Sigmoid colon (tissue), 7 donors: ENCODE data around the gene CACNA2D3. TPM values are rescaled to one million over a fixed set of nuclear protein-coding genes. Genes with fewer than 3 reads are reported as not detected.

Experiments used
- DNase-seq: peaks from one replicate; pipeline ENCODE4 v3.0.0-alpha.2; 2019
- H3K27ac ChIP-seq, 4 donors: fragments of 200-600 bp; sonication (generic); one replicate each; pipeline ENCODE4 v1.5.1; 2016 to 2019; ENCODE audit warnings: mild to moderate bottlenecking in 1 of 4
- H3K27me3 ChIP-seq, 3 donors: fragments of 200-600 bp; sonication (generic); one replicate each; pipeline ENCODE4 v1.5.1; 2019; ENCODE audit warnings: mild to moderate bottlenecking in 1 of 3
- H3K36me3 ChIP-seq, 4 donors: fragments of 200-600 bp; sonication (generic); one replicate each; pipeline ENCODE4 v1.5.1; 2016 to 2019
- H3K4me1 ChIP-seq, 4 donors: fragments of 200-600 bp; sonication (generic); one replicate each; pipeline ENCODE4 v1.5.1; 2017 to 2019
- H3K4me3 ChIP-seq, 4 donors: fragments of 200-600 bp; sonication (generic); one replicate each; pipeline ENCODE4 v1.5.1; 2017 to 2019; ENCODE audit warnings: mild to moderate bottlenecking in 2 of 4, moderate library complexity in 1 of 4
- H3K9me3 ChIP-seq, 4 donors: fragments of 200-600 bp in 3 of 4; sonication (generic) in 3 of 4; one replicate each; pipeline versions ENCODE4 v1.5.1 to v1.6.1; 2013 to 2019
- CTCF ChIP-seq, 4 experiments: fragments of 450-650 bp in 3 of 4; fragments of 200-600 bp in 1 of 4; IDR thresholded peaks; one replicate each; pipeline ENCODE4 v1.5.1; 2016 to 2019; ENCODE audit warnings: antibody characterized with exemption in 4 of 4, mild to moderate bottlenecking in 3 of 4, moderate library complexity in 2 of 4
- EP300 ChIP-seq, 4 donors: sonication (generic); formaldehyde crosslinking; IDR thresholded peaks; one replicate each; pipeline ENCODE4 v1.6.1; 2017; ENCODE audit warnings: antibody characterized with exemption in 4 of 4
- POLR2A ChIP-seq, 2 donors: fragments of 450-650 bp; IDR thresholded peaks; one replicate each; pipeline ENCODE4 v1.6.1; 2016; ENCODE audit warnings: antibody characterized with exemption in 2 of 2, mild to moderate bottlenecking in 2 of 2, moderate library complexity in 2 of 2
- POLR2AphosphoS5 ChIP-seq, 4 donors: sonication (generic); formaldehyde crosslinking; IDR thresholded peaks; one replicate each; pipeline ENCODE4 v1.6.1; 2017; ENCODE audit warnings: antibody characterized with exemption in 4 of 4
- WGBS, 2 donors: extraction: QIAGEN DNeasy Blood & Tissue Kit; methylation state at CpG; one replicate each; pipeline ENCODE4 v1.1.7; 2013; 5-methylcytosine and 5-hydroxymethylcytosine counted together
- intact Hi-C: fragments of 100-400 bp; cut with DNase I; formaldehyde crosslinking; loops from one replicate; pipeline ENCODE4 v1.15.1; 2023
- polyA plus RNA-seq, 3 donors: library from polyadenylated mRNA; stranded (reverse); fragments of 200-250 nt; gene quantifications; one replicate each; pipeline ENCODE4 v1.2.3, GENCODE V29; 2013
- total RNA-seq, 4 donors: library from RNA; depleted of rRNA; stranded (reverse); fragments of >200 nt; gene quantifications; one replicate each; pipeline ENCODE4 v1.1.0, GENCODE V29; 2016
- donor health status: healthy with polysubstance abuse.
- donor health status: Bipolar disorder and iron deficiency.
- donor health status: healthy.

CACNA2D3 gene
- total and polyA plus RNA-seq, 7 donors, result 0.32 to 10.2 (median 4.8) TPM; not detected in 1

- Histone ChIP-seq H3K27me3 (no peaks in the 10 kb centered on the region), H3K27ac (no peak overlapping the region), H3K9me3 (no peaks in the 10 kb centered on the region), H3K4me3 (no peak overlapping the region), H3K4me1 (peaks cover 0 to 10% (median 0%) of the 10 kb centered on the region in 4 donors), H3K36me3 (no peaks in the 10 kb centered on the region)
- WGBS, 2 donors, result 71 to 83% methylated on average over 8 of the region's 8 CpGs
- TF ChIP-seq POLR2A (IDR thresholded peaks at IDR 0.05), result no peak
- no peak for TF ChIP-seq EP300 (IDR thresholded peaks at IDR 0.05)
- TF ChIP-seq POLR2AphosphoS5 (IDR thresholded peaks at IDR 0.05), result no peak
- no peak for TF ChIP-seq CTCF (IDR thresholded peaks at IDR 0.05)
- DNase-seq, result no peak
- intact Hi-C loops, result no loop called here
Observed at GRCh38 chr3:54836871-54837270, 714.5 kb downstream of the CACNA2D3 start.

GRCh38 chr3:54837964-54838363 lies 715.6 kb downstream of the CACNA2D3 start:
- Histone ChIP-seq H3K4me1 (peaks cover 0 to 10% (median 0%) of the 10 kb centered on the region in 4 donors), H3K27me3 (no peaks in the 10 kb centered on the region), H3K27ac (no peak overlapping the region), H3K36me3 (no peaks in the 10 kb centered on the region), H3K9me3 (no peaks in the 10 kb centered on the region), H3K4me3 (no peak overlapping the region)
- TF ChIP-seq EP300 (IDR thresholded peaks at IDR 0.05) (no peak), CTCF (IDR thresholded peaks at IDR 0.05) (no peak), POLR2AphosphoS5 (IDR thresholded peaks at IDR 0.05) (no peak), POLR2A (IDR thresholded peaks at IDR 0.05) (no peak)
- no peak for DNase-seq
- intact Hi-C loops, result no loop called here
- 32 to 61% methylated on average over 2 of the region's 2 CpGs for WGBS, 2 donors

GRCh38 chr3:54841471-54841870 lies 719.1 kb downstream of the CACNA2D3 start:
- Histone ChIP-seq H3K36me3 (no peaks in the 10 kb centered on the region), H3K4me3 (no peak overlapping the region), H3K4me1 (peaks cover 0 to 17% (median 5%) of the 10 kb centered on the region in 4 donors), H3K9me3 (no peaks in the 10 kb centered on the region), H3K27ac (no peak overlapping the region), H3K27me3 (no peaks in the 10 kb centered on the region)
- intact Hi-C loops, result no loop called here
- TF ChIP-seq POLR2A (IDR thresholded peaks at IDR 0.05) (no peak), EP300 (IDR thresholded peaks at IDR 0.05) (no peak), CTCF (IDR thresholded peaks at IDR 0.05) (no peak), POLR2AphosphoS5 (IDR thresholded peaks at IDR 0.05) (no peak)
- DNase-seq, result no peak
- 72 to 83% methylated on average over 4 of the region's 4 CpGs for WGBS, 2 donors

GRCh38 chr3:54843352-54843751 lies 721.0 kb downstream of the CACNA2D3 start:
- no peak for DNase-seq
- intact Hi-C loops, result no loop called here
- Histone ChIP-seq H3K9me3 (no peaks in the 10 kb centered on the region), H3K4me3 (no peak overlapping the region), H3K36me3 (no peaks in the 10 kb centered on the region), H3K27me3 (no peaks in the 10 kb centered on the region), H3K27ac (no peak overlapping the region), H3K4me1 (peaks cover 0 to 10% (median 5%) of the 10 kb centered on the region in 4 donors)
- 51 to 78% methylated on average over 2 of the region's 2 CpGs for WGBS, 2 donors
- TF ChIP-seq EP300 (IDR thresholded peaks at IDR 0.05), result no peak
- no peak for TF ChIP-seq CTCF (IDR thresholded peaks at IDR 0.05)
- TF ChIP-seq POLR2A (IDR thresholded peaks at IDR 0.05), result no peak
- TF ChIP-seq POLR2AphosphoS5 (IDR thresholded peaks at IDR 0.05), result no peak

GRCh38 chr3:54844211-54844610 lies 721.9 kb downstream of the CACNA2D3 start:
- no peak overlapping the region for H3K4me3 ChIP-seq
- TF ChIP-seq POLR2AphosphoS5 (IDR thresholded peaks at IDR 0.05), result no peak
- no peak for TF ChIP-seq EP300 (IDR thresholded peaks at IDR 0.05)
- TF ChIP-seq CTCF (IDR thresholded peaks at IDR 0.05), result no peak
- no peak for TF ChIP-seq POLR2A (IDR thresholded peaks at IDR 0.05)
- WGBS, 2 donors, result 79 to 80% methylated on average over 5 of the region's 5 CpGs
- no peaks in the 10 kb centered on the region for H3K27me3 ChIP-seq
- intact Hi-C loops, result no loop called here
- no peak overlapping the region for H3K27ac ChIP-seq
- H3K4me1 ChIP-seq, result peaks cover 0 to 10% (median 5%) of the 10 kb centered on the region in 4 donors
- DNase-seq, result no peak
- H3K9me3 ChIP-seq, result no peaks in the 10 kb centered on the region
- H3K36me3 ChIP-seq, result no peaks in the 10 kb centered on the region
